ENCODE measurements around the gene ZNF326.

- TF ChIP-seq CTCF (conservative IDR thresholded peaks at IDR 0.05 in 1 of 2, IDR thresholded peaks at IDR 0.05 in 1 of 2; ENCODE audit: low read depth in 1 of 2, low read length in 2 of 2): no peak
- TF ChIP-seq EZH2 (IDR thresholded peaks at IDR 0.05; ENCODE audit: low read length, missing control alignments): no peak
Measured at GRCh38 chr1:89957107-89957506, 37.8 kb upstream of the ZNF326 start.

Data from fibroblast of lung (primary cell).